Coronary artery (tissue), 2 donors: Measurements from ENCODE around the gene ARHGAP24.

Source experiments
- DNase-seq: peaks from one replicate; pipeline ENCODE4 v3.0.0-alpha.2; 2017; ENCODE audit warnings: low spot score
- H3K27ac ChIP-seq, 2 donors: fragments of 200-600 bp; sonication (generic); one replicate each; pipeline ENCODE4 v1.5.1; 2016 to 2019
- H3K4me3 ChIP-seq: fragments of 200-600 bp; sonication (generic); 2 replicates; pipeline ENCODE4 v1.5.1; 2016; ENCODE audit warnings: mild to moderate bottlenecking, moderate library complexity
- CTCF ChIP-seq: fragments of 200-600 bp; sonication (generic); IDR thresholded peaks from one replicate; pipeline ENCODE4 v1.5.1; 2019; ENCODE audit warnings: antibody characterized with exemption

ARHGAP24 gene

GRCh38 chr4:85826060-85826678, 351.2 kb downstream of the ARHGAP24 start:
- H3K4me3 ChIP-seq: no peak overlapping the region
- DNase-seq: peak; percentile 72
- peak overlapping the region in 1 of 2 donors; percentile 21 for H3K27ac ChIP-seq
- no peak for TF ChIP-seq CTCF

- no peak for DNase-seq
- H3K4me3 ChIP-seq: peak overlapping the region; percentile 46
- no peak for TF ChIP-seq CTCF
- H3K27ac ChIP-seq: peak overlapping the region; percentile 29 to 73
Measured at GRCh38 chr4:85828027-85828890, 353.3 kb downstream of the ARHGAP24 start.

- no peak for DNase-seq
- TF ChIP-seq CTCF: no peak
- Histone ChIP-seq H3K4me3 (no peak overlapping the region), H3K27ac (no peak overlapping the region)
Measured at GRCh38 chr4:85829276-85830051, 354.5 kb downstream of the ARHGAP24 start.

- H3K4me3 ChIP-seq: no peak overlapping the region
- no peak for TF ChIP-seq CTCF
- H3K27ac ChIP-seq: no peak overlapping the region
- DNase-seq: no peak
Measured at GRCh38 chr4:85831647-85832046, 356.7 kb downstream of the ARHGAP24 start.

- H3K27ac ChIP-seq: no peak overlapping the region
- no peak for DNase-seq
- no peak overlapping the region for H3K4me3 ChIP-seq
- TF ChIP-seq CTCF: no peak
Measured at GRCh38 chr4:85833302-85833701, 358.4 kb downstream of the ARHGAP24 start.

GRCh38 chr4:85834934-85835333, 360.0 kb downstream of the ARHGAP24 start:
- no peak overlapping the region for H3K4me3 ChIP-seq
- no peak for DNase-seq
- H3K27ac ChIP-seq: no peak overlapping the region
- no peak for TF ChIP-seq CTCF
